Fibroblast of lung (primary cell): ENCODE data around the gene LRSAM1.

ENCODE experiments used
- CTCF ChIP-seq, 2 donors: IDR thresholded peaks in 1 of 2; conservative IDR thresholded peaks in 1 of 2; 1 replicate in 1 of 2; 2 replicates in 1 of 2; pipeline ENCODE4 v1.5.1; 2011 to 2012; ENCODE audit warnings: low read length in 2 of 2, control low read depth in 1 of 2, inconsistent platforms in 1 of 2, low read depth in 1 of 2, mild to moderate bottlenecking in 1 of 2
- EZH2 ChIP-seq: IDR thresholded peaks from 2 replicates; pipeline ENCODE4 v1.5.1; 2012; ENCODE audit warnings: low read length, control low read depth, mild to moderate bottlenecking; ENCODE audit errors: missing control alignments

- TF ChIP-seq CTCF (conservative IDR thresholded peaks at IDR 0.05 in 1 of 2, IDR thresholded peaks at IDR 0.05 in 1 of 2; ENCODE audit: low read depth in 1 of 2, low read length in 2 of 2): no peak
- TF ChIP-seq EZH2: no peak
Observed at GRCh38 chr9:127415657-127416056, 35.7 kb upstream of the LRSAM1 start.
